Peyer's patch (tissue), 4 donors: ENCODE data around the gene SDS.

ENCODE experiments used
- POLR2A ChIP-seq, 2 donors: fragments of 450-650 bp; IDR thresholded peaks; one replicate each; pipeline ENCODE4 v1.5.1; 2017; ENCODE audit warnings: antibody characterized with exemption in 2 of 2, mild to moderate bottlenecking in 2 of 2, moderate library complexity in 2 of 2
- TF ChIP-seq, protein P1 (sequence below), 6 experiments: fragments of 450-650 bp in 4 of 6; fragments of 200-600 bp in 2 of 6; sonication (generic) in 1 of 6; IDR thresholded peaks; one replicate each; pipeline ENCODE4 v1.5.1; 2017 to 2019; ENCODE audit warnings: antibody characterized with exemption in 6 of 6, mild to moderate bottlenecking in 3 of 6, moderate library complexity in 1 of 6

DNA sequence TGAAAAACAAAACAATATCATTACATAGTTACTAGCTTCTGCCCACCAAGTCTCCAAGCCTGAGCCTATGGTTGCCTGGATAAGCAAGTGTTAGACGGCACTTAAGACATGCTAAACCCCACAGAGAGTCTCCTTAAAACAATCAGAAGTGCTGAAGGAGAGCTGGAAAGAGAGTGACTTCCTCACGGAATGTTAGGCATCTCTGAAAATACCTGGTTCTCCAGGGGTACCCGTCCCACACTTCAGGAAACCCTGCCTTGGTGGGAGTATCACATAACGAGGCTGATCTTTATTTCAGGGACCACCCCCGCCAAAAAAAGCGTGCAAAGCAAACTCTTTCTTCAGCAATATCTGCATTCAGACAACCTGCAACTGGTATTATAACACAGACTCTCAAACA lies 49.6 kb upstream of the SDS start:
- TF ChIP-seq, protein P1, sequence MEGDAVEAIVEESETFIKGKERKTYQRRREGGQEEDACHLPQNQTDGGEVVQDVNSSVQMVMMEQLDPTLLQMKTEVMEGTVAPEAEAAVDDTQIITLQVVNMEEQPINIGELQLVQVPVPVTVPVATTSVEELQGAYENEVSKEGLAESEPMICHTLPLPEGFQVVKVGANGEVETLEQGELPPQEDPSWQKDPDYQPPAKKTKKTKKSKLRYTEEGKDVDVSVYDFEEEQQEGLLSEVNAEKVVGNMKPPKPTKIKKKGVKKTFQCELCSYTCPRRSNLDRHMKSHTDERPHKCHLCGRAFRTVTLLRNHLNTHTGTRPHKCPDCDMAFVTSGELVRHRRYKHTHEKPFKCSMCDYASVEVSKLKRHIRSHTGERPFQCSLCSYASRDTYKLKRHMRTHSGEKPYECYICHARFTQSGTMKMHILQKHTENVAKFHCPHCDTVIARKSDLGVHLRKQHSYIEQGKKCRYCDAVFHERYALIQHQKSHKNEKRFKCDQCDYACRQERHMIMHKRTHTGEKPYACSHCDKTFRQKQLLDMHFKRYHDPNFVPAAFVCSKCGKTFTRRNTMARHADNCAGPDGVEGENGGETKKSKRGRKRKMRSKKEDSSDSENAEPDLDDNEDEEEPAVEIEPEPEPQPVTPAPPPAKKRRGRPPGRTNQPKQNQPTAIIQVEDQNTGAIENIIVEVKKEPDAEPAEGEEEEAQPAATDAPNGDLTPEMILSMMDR (IDR thresholded peaks at IDR 0.05): no peak
- TF ChIP-seq POLR2A (IDR thresholded peaks at IDR 0.05): no peak
